PC-3 (cell line): ENCODE measurements around the gene CNKSR3.

Experiments used
- EZH2 ChIP-seq: fragments of 300-600 bp; sonication (generic); IDR thresholded peaks from one replicate; pipeline ENCODE4 v1.6.1; 2017; ENCODE audit warnings: antibody characterized with exemption, mild to moderate bottlenecking, low read length; ENCODE audit not compliant: unreplicated experiment
- TF ChIP-seq, protein P1 (sequence below): fragments of 300-600 bp; sonication (generic); conservative IDR thresholded peaks from 2 replicates; pipeline ENCODE4 v1.5.1; 2017; ENCODE audit warnings: antibody characterized with exemption, low read depth, mild to moderate bottlenecking, low read length

DNA sequence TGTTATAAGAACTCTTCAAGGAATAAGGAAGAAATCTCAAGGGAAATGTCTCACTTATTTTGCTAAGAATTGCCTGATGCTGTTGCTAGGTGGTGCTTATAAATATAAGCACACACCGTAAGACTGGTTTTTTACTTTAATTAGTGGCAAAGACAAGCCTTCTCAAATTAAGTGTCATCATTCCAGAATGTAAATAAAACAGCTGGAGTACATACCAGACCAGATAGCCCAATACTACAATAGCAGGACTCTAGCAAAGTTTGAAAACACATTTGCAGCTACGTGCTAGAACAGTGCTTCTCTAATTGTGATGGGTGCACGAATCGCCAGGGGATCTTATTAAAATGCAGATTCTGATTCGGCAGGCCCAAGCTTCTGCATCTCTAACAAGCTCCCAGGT is 6.8 kb downstream of the CNKSR3 start:
- TF ChIP-seq, protein P1, sequence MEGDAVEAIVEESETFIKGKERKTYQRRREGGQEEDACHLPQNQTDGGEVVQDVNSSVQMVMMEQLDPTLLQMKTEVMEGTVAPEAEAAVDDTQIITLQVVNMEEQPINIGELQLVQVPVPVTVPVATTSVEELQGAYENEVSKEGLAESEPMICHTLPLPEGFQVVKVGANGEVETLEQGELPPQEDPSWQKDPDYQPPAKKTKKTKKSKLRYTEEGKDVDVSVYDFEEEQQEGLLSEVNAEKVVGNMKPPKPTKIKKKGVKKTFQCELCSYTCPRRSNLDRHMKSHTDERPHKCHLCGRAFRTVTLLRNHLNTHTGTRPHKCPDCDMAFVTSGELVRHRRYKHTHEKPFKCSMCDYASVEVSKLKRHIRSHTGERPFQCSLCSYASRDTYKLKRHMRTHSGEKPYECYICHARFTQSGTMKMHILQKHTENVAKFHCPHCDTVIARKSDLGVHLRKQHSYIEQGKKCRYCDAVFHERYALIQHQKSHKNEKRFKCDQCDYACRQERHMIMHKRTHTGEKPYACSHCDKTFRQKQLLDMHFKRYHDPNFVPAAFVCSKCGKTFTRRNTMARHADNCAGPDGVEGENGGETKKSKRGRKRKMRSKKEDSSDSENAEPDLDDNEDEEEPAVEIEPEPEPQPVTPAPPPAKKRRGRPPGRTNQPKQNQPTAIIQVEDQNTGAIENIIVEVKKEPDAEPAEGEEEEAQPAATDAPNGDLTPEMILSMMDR = no peak
- no peak for TF ChIP-seq EZH2
